Measurements from ENCODE around the gene RPS6KB2. TPM values are rescaled to one million over a fixed set of nuclear protein-coding genes. Genes with fewer than 3 reads are reported as not detected.

RPS6KB2 gene
- total RNA-seq, result 34.6 and 38.0 TPM in 2 replicates

GRCh38 chr11:67428052-67429001, at the start of gene RPS6KB2:
Gene RPS6KB2, plus strand, starts transcription at chr11:67428494. Its CDS starts 52 bp downstream, at chr11:67428546.

DNA sequence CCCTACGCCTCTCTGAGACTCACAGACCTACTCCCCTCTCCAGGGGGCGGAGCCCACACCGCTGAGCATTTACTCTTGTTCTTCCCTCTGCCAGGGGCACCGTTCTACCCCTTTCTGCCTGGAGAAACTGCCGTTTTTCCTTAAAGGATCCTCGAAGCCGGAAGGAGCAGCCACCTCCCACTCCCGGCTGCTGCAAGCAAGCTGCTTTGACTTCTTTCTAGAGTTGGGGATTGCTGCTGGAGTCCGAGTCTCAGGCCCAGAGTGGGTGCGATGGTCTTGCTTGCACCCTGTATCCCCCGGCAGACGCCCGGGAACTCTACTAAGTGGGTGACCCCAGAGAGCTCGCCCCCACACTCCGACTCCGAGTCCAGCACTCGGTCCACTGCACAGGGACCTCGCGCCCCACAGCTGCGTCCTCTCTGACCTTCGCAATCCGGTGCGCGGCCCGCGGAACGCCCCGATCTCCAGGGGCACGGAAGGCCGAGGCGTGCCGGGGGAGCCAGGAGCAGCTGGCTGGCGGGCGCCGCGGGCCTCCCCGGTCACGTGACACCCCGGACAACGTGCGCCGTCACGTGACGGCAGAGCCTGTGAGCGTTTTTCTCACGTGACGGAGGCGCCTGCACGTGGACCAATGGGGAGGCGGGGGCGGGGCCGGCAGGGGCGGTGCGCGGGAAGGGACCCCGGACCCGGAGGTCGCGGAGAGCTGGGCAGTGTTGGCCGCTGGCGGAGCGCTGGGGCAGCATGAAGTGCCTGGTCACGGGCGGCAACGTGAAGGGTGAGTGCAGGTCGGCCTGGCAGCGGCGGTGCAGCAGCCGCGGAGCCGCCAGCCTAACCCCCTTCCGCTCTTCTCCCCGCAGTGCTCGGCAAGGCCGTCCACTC, 36.8 kb upstream of the RPS6KB2 start, which contains the start of gene RAD9A:
Gene RAD9A (plus strand): TSS at position 683 of the 879 bp plus-strand sequence. CDS start 59 bp downstream, at position 742.

GRCh38 chr11:67401495-67402191, 26.7 kb upstream of the RPS6KB2 start, which contains the start of gene PPP1CA:
Gene PPP1CA, minus strand, starts transcription at chr11:67401858. Its CDS starts 76 bp downstream, at chr11:67401782.

DNA sequence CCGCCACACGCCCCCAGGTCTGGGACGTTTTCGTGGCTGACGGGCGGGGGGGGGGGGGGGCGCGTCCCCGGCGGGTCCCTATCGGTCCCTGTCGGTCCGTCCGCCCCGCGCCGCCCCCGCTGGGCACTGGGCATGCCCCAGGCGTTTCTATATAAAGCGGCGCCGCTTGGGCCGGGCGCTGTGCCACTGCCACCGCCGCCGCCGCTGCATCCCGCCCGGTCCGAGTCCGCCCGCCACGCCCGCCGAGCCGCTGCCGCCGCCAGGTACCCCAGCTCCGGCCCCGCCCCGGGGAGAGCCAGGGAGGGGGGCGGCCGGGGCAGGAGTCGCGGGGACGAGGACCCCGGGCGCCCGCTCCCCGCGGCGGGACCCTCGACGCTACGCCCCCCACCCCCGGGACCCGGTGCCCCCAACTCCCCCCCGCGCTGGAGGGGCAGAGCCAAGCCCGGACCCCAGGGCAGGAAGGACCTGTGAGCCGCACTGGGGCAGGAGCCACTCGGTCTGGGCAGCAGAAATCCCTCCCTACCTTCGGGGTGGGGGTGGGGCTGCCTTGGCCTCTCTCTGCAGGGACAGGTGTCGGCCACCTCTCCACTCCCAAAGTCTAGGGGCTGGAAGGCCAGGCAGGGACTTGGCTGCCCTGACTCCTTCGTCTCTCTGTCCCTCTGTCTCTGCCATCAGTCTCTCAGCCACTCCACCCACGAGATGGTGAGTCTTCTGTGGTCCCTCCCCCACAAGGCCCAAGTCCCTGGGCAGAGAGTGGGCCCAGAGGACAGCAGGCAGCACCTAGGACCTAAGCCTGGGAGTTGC, 12.6 kb upstream of the RPS6KB2 start, which contains the start of gene CARNS1:
Gene CARNS1 (plus strand): TSS at position 178 of the 804 bp plus-strand sequence. CDS start 522 bp downstream, at position 700.

GRCh38 chr11:67437082-67437808, 9.0 kb downstream of the RPS6KB2 start, which contains the start of gene PTPRCAP:
Gene PTPRCAP, minus strand, starts transcription at chr11:67437682. Its CDS starts 63 bp downstream, at chr11:67437619.

DNA sequence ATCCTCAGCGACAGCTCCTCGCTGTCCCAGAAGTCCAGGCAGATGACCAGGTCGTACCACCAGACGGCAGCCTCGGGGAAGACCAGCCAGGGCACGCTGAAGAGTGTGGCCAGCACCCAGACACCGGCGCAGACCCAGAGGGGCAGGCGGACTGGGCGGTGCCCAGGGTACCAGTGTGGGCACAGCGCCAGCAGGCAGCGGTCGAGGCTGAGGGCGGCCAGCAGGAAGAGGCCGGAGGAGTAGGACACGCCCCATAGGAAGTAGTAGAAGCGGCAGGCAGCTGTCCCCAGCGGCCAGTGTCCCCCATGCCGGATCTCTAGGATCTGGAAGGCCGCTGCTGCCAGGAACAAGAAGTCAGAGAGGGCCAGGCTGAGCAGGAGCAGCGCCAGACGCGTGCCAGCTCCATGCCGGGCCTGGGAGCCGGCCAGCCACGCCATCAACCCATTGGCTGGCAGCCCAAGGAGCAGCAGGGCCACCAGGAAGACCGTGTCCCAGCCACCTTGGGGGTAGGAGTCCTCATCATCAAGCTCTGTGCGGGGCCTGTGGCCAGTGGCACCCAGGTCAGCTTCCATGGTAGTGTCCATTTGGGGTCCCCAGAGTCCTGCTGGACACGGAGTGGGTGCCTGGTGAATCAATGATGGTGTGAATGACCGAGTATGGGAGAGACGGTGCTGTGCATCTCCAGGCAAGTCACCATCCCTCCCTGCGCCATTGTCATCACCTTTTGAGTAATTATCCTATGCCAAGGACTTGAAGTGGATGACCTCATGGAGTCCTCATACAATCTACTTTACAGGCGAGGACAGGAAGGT, 24.1 kb downstream of the RPS6KB2 start, which contains the start of gene GPR152:
Gene GPR152 (minus strand): TSS at position 589 of the 812 bp plus-strand sequence. CDS start 5 bp downstream, at position 584.

GRCh38 chr11:67455054-67455453, 26.8 kb downstream of the RPS6KB2 start, which contains the start of gene CABP4:
Gene CABP4, plus strand, starts transcription at chr11:67455354. Its CDS starts 70 bp downstream, at chr11:67455424.

GRCh38 chr11:67468759-67469507, 40.6 kb downstream of the RPS6KB2 start, which contains the start of gene TMEM134:
Gene TMEM134, minus strand, starts transcription at chr11:67469251. Its CDS starts 59 bp downstream, at chr11:67469192.

GRCh38 chr11:67482827-67483798, 54.8 kb downstream of the RPS6KB2 start, which contains the start of gene AIP:
Gene AIP, plus strand, starts transcription at chr11:67483026. Its CDS starts 133 bp downstream, at chr11:67483159.

Other genes starting within 250 kb of the RPS6KB2 start
- 24.6 and 33.1 TPM in 2 replicates for gene GRK2, start 162.0 kb upstream of the RPS6KB2 start, total RNA-seq
- gene ANKRD13D, start 139.2 kb upstream of the RPS6KB2 start, total RNA-seq, result 39.8 and 50.2 TPM in 2 replicates
- gene SSH3, start 125.0 kb upstream of the RPS6KB2 start, total RNA-seq, result 13.1 and 18.6 TPM in 2 replicates
- 44.2 and 48.7 TPM in 2 replicates for gene POLD4, start 74.9 kb upstream of the RPS6KB2 start, total RNA-seq
- 1.8 and 4.2 TPM in 2 replicates for gene CLCF1, start 54.9 kb upstream of the RPS6KB2 start, total RNA-seq
- gene RAD9A, start 36.5 kb upstream of the RPS6KB2 start, total RNA-seq, result 5.2 and 7.4 TPM in 2 replicates
- gene PPP1CA, start 26.6 kb upstream of the RPS6KB2 start, total RNA-seq, result 92.3 and 121 TPM in 2 replicates
- not detected in 2 replicates for gene TBC1D10C, start 24.4 kb upstream of the RPS6KB2 start, total RNA-seq
- gene CARNS1, start 12.8 kb upstream of the RPS6KB2 start, total RNA-seq, result 0.30 and 0.51 TPM in 2 replicates
- gene PTPRCAP, start 9.2 kb downstream of the RPS6KB2 start, total RNA-seq, result 0.42 TPM in 1 of 2 replicates, not detected in the other
- 123 and 144 TPM in 2 replicates for gene CORO1B, start 15.0 kb downstream of the RPS6KB2 start, total RNA-seq
- not detected in 2 replicates for gene GPR152, start 24.2 kb downstream of the RPS6KB2 start, total RNA-seq
- not detected in 2 replicates for gene CABP4, start 26.9 kb downstream of the RPS6KB2 start, total RNA-seq
- 38.1 and 38.6 TPM in 2 replicates for gene TMEM134, start 40.8 kb downstream of the RPS6KB2 start, total RNA-seq
- gene AIP, start 54.5 kb downstream of the RPS6KB2 start, total RNA-seq, result 51.1 and 80.2 TPM in 2 replicates
- 17.8 and 31.0 TPM in 2 replicates for gene PITPNM1, start 76.9 kb downstream of the RPS6KB2 start, total RNA-seq
- gene CDK2AP2, start 79.7 kb downstream of the RPS6KB2 start, total RNA-seq, result 18.4 and 25.8 TPM in 2 replicates
- gene CABP2, start 95.0 kb downstream of the RPS6KB2 start, total RNA-seq, result not detected in 2 replicates
- 647 and 1,272 TPM in 2 replicates for gene GSTP1, start 155.3 kb downstream of the RPS6KB2 start, total RNA-seq
- gene NDUFV1, start 178.4 kb downstream of the RPS6KB2 start, total RNA-seq, result 127 and 147 TPM in 2 replicates
- gene NUDT8, start 201.4 kb downstream of the RPS6KB2 start, total RNA-seq, result 4.5 and 5.3 TPM in 2 replicates
- not detected in 2 replicates for gene TBX10, start 211.3 kb downstream of the RPS6KB2 start, total RNA-seq
- not detected in 2 replicates for gene ACY3, start 222.2 kb downstream of the RPS6KB2 start, total RNA-seq
- gene ALDH3B2, start 246.1 kb downstream of the RPS6KB2 start, total RNA-seq, result not detected in 2 replicates